GM23338 (cell line): Measurements from ENCODE around the gene COL18A1. TPM values are rescaled to one million over a fixed set of nuclear protein-coding genes. Genes with fewer than 3 reads are reported as not detected.

Experiments used
- ATAC-seq: fragments of 200-7000 bp; cut with Tn5 transposase; 3 replicates; pipeline ENCODE4 v1.9.1; 2020
- DNase-seq: peaks from one replicate; pipeline ENCODE4 v3.0.0-alpha.2; 2015; ENCODE audit warnings: low spot score
- H2AFZ ChIP-seq: fragments of 200-600 bp; sonication (generic); 2 replicates; pipeline ENCODE4 v1.8.0; 2016; ENCODE audit warnings: antibody characterized with exemption, mild to moderate bottlenecking, moderate library complexity
- H3F3A ChIP-seq: fragments of 200-600 bp; sonication (generic); replicated peaks from 2 replicates; pipeline ENCODE4 v1.8.0; 2017; ENCODE audit warnings: antibody characterized with exemption, mixed run types, low read depth
- H3K27ac ChIP-seq: fragments of 200-600 bp; sonication (generic); 2 replicates; pipeline ENCODE4 v1.6.1; 2016; ENCODE audit warnings: low read depth
- H3K27me3 ChIP-seq: fragments of 200-600 bp; sonication (generic); 2 replicates; pipeline ENCODE4 v1.8.0; 2016; ENCODE audit warnings: mild to moderate bottlenecking, mixed run types, moderate library complexity; ENCODE audit not compliant: insufficient read depth
- H3K36me3 ChIP-seq: fragments of 200-600 bp; sonication (generic); 2 replicates; pipeline ENCODE4 v1.8.0; 2016; ENCODE audit warnings: mild to moderate bottlenecking; ENCODE audit not compliant: insufficient read depth
- H3K4me1 ChIP-seq: fragments of 200-600 bp; sonication (generic); 2 replicates; pipeline ENCODE4 v1.8.0; 2016; ENCODE audit warnings: mild to moderate bottlenecking, moderate library complexity; ENCODE audit not compliant: insufficient read depth
- H3K4me2 ChIP-seq: fragments of 200-600 bp; sonication (generic); 2 replicates; pipeline ENCODE4 v1.7.1; 2017; ENCODE audit warnings: mixed run types
- H3K4me3 ChIP-seq: fragments of 200-600 bp; sonication (generic); 2 replicates; pipeline ENCODE4 v1.6.1; 2016; ENCODE audit warnings: mixed run types
- H3K79me2 ChIP-seq: fragments of 200-600 bp; sonication (generic); replicated peaks from 2 replicates; pipeline ENCODE4 v1.8.0; 2017; ENCODE audit warnings: mild to moderate bottlenecking; ENCODE audit not compliant: insufficient read depth
- H3K9me2 ChIP-seq: fragments of 200-600 bp; sonication (generic); 2 replicates; pipeline ENCODE4 v1.8.0; 2017; ENCODE audit not compliant: insufficient read depth
- H4K20me1 ChIP-seq: fragments of 200-600 bp; sonication (generic); replicated peaks from 2 replicates; pipeline ENCODE4 v1.8.0; 2017; ENCODE audit warnings: mild to moderate bottlenecking; ENCODE audit not compliant: insufficient read depth
- H3K27ac Mint-ChIP-seq: 2 replicates; pipeline ENCODE4 v1.8.0; 2020; ENCODE audit warnings: inconsistent platforms, mild to moderate bottlenecking, moderate library complexity, mixed read lengths
- H3K27me3 Mint-ChIP-seq: 3 replicates; pipeline ENCODE4 v1.8.0; 2022; ENCODE audit warnings: low read depth, mild to moderate bottlenecking, moderate library complexity, mixed read lengths, inconsistent platforms; ENCODE audit not compliant: insufficient read depth, poor library complexity
- H3K36me3 Mint-ChIP-seq: 3 replicates; pipeline ENCODE4 v1.8.0; 2021; ENCODE audit warnings: low read depth, mild to moderate bottlenecking, inconsistent platforms, moderate library complexity, mixed read lengths
- H3K4me1 Mint-ChIP-seq: 3 replicates; pipeline ENCODE4 v1.8.0; 2020; ENCODE audit warnings: mild to moderate bottlenecking, inconsistent platforms, mixed read lengths
- H3K4me3 Mint-ChIP-seq: 3 replicates; pipeline ENCODE4 v1.8.0; 2021; ENCODE audit warnings: moderate library complexity, mild to moderate bottlenecking, inconsistent platforms, mixed read lengths
- H3K9me3 Mint-ChIP-seq: 3 replicates; pipeline ENCODE4 v1.8.0; 2020; ENCODE audit warnings: moderate library complexity, mild to moderate bottlenecking, inconsistent platforms, mixed read lengths
- CTCF ChIP-seq, 2 experiments: fragments of 200-600 bp in 1 of 2; sonication (generic) in 1 of 2; conservative IDR thresholded peaks; 2 replicates each; pipeline versions ENCODE4 v1.5.1 to v1.6.1; 2016 to 2017; ENCODE audit warnings: antibody characterized with exemption in 2 of 2, low read depth in 2 of 2, mild to moderate bottlenecking in 2 of 2, moderate library complexity in 1 of 2
- ETS1 ChIP-seq: IDR thresholded peaks from 2 replicates; pipeline ENCODE4 v1.6.1; 2016; ENCODE audit warnings: antibody characterized with exemption
- EZH2phosphoT487 ChIP-seq: fragments of 200-600 bp; sonication (generic); IDR thresholded peaks from one replicate; pipeline ENCODE4 v1.8.1; 2018; ENCODE audit warnings: antibody characterized with exemption; ENCODE audit not compliant: unreplicated experiment
- JUNB ChIP-seq: IDR thresholded peaks from one replicate; pipeline ENCODE4 v1.6.1; 2016; ENCODE audit warnings: antibody characterized with exemption; ENCODE audit not compliant: unreplicated experiment
- NANOG ChIP-seq: IDR thresholded peaks from 2 replicates; pipeline ENCODE4 v1.6.1; 2016; ENCODE audit warnings: antibody characterized with exemption, borderline replicate concordance
- REST ChIP-seq: IDR thresholded peaks from one replicate; pipeline ENCODE4 v1.6.1; 2018; ENCODE audit warnings: antibody characterized with exemption; ENCODE audit not compliant: unreplicated experiment
- STAT1 ChIP-seq: IDR thresholded peaks from one replicate; pipeline ENCODE4 v1.6.1; 2016; ENCODE audit warnings: antibody characterized with exemption; ENCODE audit not compliant: unreplicated experiment
- ZNF331 ChIP-seq: fragments of 250-450 bp; sonication (Bioruptor Pico); IDR thresholded peaks from 2 replicates; pipeline ENCODE4 v1.5.0; 2020; ENCODE audit warnings: low read depth, mild to moderate bottlenecking, moderate library complexity
- polyA plus RNA-seq: library from polyadenylated mRNA; unstranded; fragments of >200 nt; fragmentation: Nextera tagmentation; extraction: Ambion mirVana; gene quantifications from 2 replicates; pipeline ENCODE4 v1.2.1, GENCODE V29; 2016
- total RNA-seq: library from RNA; depleted of rRNA; stranded (reverse); fragments of >200 nt; shearing (Covaris generic); gene quantifications from 2 replicates; pipeline ENCODE4 v1.2.3, GENCODE V29; 2014

Gene COL18A1
- total and polyA plus RNA-seq, 2 experiments from 2014 or later: 38.4 to 430 TPM

GRCh38 chr21:45531393-45532215 is 126.6 kb downstream of the COL18A1 start:
- Histone ChIP-seq H3K36me3 (no peaks in the 10 kb centered on the region), H3K79me2 (no peaks in the 10 kb centered on the region), H3F3A (0 out of 2 replicates have a peak, but pooled peaks cover 2% of the 10 kb centered on the region), H2AFZ (no peak overlapping the region), H3K27me3 (no peaks in the 10 kb centered on the region), H3K27ac (no peak overlapping the region), H3K4me3 (no peak overlapping the region), H3K4me2 (no peak overlapping the region), H3K4me1 (no peaks in the 10 kb centered on the region), H4K20me1 (peaks cover 7% of the 10 kb centered on the region; the same call in 1 of the 2 replicates), H3K9me2 (no peaks in the 10 kb centered on the region)
- Mint-ChIP-seq H3K9me3 (no peaks in the 10 kb centered on the region; the same call in 2 of the 3 replicates), H3K4me3 (no peak overlapping the region), H3K4me1 (0 out of 3 replicates have a peak, but pooled peaks cover 2% of the 10 kb centered on the region), H3K36me3 (peaks cover 28% of the 10 kb centered on the region), H3K27me3 (peaks cover 11% of the 10 kb centered on the region), H3K27ac (no peak overlapping the region)
- DNase-seq: no peak
- no peak for TF ChIP-seq JUNB
- no peak for TF ChIP-seq STAT1
- peak in 1 of 2 experiments; percentile 39; a peak in 2 of 4 replicates for TF ChIP-seq CTCF (conservative IDR thresholded peaks at IDR 0.05; ENCODE audit: low read depth in 2 of 2)
- ATAC-seq: no peak

GRCh38 chr21:45532826-45533360 is 127.9 kb downstream of the COL18A1 start:
- Histone ChIP-seq H3K4me3 (no peak overlapping the region), H3K79me2 (peaks cover under 1% of the 10 kb centered on the region; the same call in 1 of the 2 replicates), H3F3A (0 out of 2 replicates have a peak, but pooled peaks cover 2% of the 10 kb centered on the region), H4K20me1 (peaks cover 5% of the 10 kb centered on the region; the same call in 1 of the 2 replicates), H3K9me2 (no peaks in the 10 kb centered on the region), H3K27ac (no peak overlapping the region), H2AFZ (no peak overlapping the region), H3K27me3 (no peaks in the 10 kb centered on the region), H3K4me2 (no peak overlapping the region), H3K4me1 (no peaks in the 10 kb centered on the region), H3K36me3 (no peaks in the 10 kb centered on the region)
- ATAC-seq (no peak), DNase-seq (no peak)
- Mint-ChIP-seq H3K4me3 (no peak overlapping the region), H3K9me3 (no peaks in the 10 kb centered on the region; the same call in 2 of the 3 replicates), H3K36me3 (peaks cover 21% of the 10 kb centered on the region), H3K27ac (no peak overlapping the region), H3K4me1 (no peaks in the 10 kb centered on the region), H3K27me3 (peaks cover 10% of the 10 kb centered on the region)
- no peak for TF ChIP-seq ETS1
- no peak for TF ChIP-seq JUNB
- no peak for TF ChIP-seq EZH2phosphoT487
- no peak for TF ChIP-seq REST
- no peak for TF ChIP-seq CTCF (conservative IDR thresholded peaks at IDR 0.05; ENCODE audit: low read depth in 2 of 2)
- no peak for TF ChIP-seq NANOG
- TF ChIP-seq ZNF331 (CRISPR knock-in tag): no peak
